GM18907 (cell line): ENCODE measurements around the gene AFAP1.

Source experiments
- ATAC-seq: cut with Tn5 transposase; IDR thresholded peaks from one replicate; pipeline ENCODE4 v1.9.1; 2021; ENCODE audit warnings: mild to moderate bottlenecking, moderate library complexity; ENCODE audit not compliant: unreplicated experiment

The AFAP1 gene

DNA sequence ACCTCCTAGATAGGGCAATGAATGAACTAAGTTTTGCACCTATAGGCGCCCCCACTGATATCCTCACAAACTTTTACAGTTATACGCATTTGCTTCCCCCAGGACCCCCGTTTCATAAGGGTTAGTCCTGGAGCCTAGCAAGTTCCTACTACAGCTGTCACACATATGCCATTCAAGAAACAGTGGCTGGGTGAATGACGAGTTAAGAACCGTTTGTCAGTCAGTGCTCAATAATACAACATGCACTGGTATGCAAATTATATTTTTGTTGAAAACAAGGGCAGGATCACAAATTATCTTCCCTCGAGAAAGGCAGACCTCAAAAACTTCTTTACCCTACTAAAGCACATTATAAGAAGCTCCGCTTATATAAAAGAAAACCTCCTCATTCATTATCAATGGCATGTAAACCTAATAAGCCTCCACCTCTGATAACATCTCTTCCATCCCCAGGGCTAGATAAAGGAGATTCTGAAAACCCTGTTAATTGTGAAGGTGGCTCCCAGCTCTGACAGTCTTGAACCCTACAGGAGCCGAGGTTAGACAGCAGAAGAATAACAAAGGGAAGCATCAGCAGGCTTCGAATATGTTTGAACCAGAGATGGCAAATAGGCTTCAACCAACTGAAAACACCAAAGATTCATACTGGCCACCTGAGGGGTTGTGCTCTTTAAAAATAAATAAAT is 40.3 kb downstream of the AFAP1 start:
- ATAC-seq: no peak

GRCh38 chr4:7898385-7898784 is 41.3 kb downstream of the AFAP1 start:
- ATAC-seq: no peak

GRCh38 chr4:7897811-7898210 is 41.9 kb downstream of the AFAP1 start:
- ATAC-seq: no peak

DNA sequence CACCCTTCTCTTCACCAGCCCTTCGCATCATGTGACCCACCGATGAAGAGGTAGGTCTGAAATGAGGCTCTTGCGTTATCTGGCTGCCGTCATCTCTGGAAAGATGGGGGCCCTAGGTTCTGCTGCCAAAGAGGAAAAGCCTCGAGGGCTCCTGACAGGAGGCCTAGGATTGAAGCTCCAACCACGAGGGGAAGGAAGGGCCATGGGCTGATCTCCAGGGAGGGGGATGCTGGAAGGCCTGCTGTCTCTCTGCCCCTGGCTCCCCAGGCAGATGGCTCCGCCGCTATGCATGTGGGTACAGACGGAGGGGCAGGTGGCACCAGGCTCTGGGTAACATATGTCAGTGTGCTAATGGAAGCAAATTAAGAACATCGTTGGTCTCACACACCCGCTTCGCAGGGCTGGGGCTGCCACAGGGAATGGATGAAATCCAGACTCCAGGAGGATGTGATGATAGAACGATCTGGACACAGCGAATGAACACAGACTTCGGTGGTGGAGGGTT is 44.9 kb downstream of the AFAP1 start:
- ATAC-seq: no peak

DNA sequence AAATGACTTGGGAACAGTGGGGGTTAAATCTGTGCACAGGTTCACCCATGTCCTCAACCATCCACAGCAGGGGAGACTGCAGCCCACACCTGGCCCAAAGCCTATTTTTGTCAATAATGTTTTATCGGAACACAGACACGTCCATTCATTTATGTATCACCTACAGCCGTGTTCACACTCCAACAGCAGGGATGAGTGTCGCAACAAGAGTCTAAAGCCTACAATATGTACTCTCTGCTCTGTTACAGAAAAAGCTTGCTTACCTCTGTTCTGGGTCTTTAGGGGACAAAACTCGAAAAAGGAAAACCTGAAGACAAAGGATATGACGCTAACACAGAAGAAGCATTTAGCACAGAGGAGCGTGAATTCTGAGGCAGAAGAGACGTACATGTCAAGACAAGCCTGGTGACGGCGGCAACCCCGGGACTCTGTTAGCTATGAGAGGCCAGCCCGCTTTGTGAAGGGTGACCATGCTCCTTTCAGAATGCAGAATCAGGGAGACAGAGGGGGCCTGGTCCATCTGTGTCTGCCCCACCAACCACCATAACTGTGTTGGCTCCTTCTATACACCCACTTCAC is 45.5 kb downstream of the AFAP1 start:
- ATAC-seq: no peak

GRCh38 chr4:7893539-7893938 is 46.1 kb downstream of the AFAP1 start:
- no peak for ATAC-seq

GRCh38 chr4:7892212-7893019 is 47.2 kb downstream of the AFAP1 start:
- ATAC-seq: no peak

DNA sequence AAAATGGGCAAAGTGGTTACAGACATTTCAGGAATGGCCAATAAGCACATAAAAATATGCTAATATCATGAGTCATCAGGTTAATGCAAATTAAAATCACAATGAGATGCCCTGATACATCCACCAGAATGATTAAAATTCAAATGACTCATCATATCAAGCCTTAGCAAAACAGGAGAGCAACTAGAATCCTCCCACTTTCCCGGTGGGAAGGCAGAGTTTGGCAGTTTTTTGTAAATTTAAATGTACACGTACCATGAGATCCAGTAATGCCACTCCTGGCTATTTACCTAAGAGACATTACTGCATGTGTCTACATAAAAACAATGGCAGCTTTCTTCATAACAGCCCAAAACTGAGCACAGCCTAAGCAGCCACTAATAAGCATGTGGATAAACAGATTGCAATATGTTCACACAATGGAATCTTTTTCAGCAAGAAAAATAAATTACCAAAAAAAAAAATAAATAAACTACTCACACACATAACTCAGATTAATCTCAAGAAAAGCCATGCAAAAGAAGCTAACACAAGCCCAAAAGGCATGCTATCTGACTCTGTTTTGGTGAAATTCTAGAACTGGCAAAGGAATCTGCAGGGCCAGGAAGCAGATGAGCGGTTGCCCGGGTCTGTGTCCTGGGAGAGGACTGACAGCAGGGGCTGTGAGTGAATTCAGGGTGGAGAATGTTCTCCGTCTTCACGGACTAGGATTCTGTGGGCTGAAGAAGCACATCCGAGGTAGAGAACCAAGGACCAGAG is 48.8 kb downstream of the AFAP1 start:
- ATAC-seq: no peak

DNA sequence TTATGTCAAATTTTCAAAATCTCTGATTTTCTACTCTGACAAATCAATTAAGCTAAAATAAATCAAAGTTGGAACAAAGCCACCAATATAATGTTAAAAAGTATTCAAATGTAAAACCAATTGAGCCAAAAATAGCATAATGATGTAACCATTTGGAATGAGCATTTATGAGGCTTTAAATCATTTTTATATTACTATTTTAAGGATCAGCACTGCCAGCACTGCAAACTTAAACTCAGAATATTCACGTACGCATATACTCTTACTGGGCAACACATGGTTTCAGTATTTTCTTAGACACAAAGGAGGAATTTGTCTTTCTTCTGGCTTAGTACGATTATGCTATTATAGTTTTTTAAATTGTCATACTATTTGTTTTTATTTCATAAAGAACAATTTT is 52.2 kb downstream of the AFAP1 start:
- ATAC-seq: no peak

GRCh38 chr4:7886007-7886973 is 53.4 kb downstream of the AFAP1 start:
- ATAC-seq: no peak

DNA sequence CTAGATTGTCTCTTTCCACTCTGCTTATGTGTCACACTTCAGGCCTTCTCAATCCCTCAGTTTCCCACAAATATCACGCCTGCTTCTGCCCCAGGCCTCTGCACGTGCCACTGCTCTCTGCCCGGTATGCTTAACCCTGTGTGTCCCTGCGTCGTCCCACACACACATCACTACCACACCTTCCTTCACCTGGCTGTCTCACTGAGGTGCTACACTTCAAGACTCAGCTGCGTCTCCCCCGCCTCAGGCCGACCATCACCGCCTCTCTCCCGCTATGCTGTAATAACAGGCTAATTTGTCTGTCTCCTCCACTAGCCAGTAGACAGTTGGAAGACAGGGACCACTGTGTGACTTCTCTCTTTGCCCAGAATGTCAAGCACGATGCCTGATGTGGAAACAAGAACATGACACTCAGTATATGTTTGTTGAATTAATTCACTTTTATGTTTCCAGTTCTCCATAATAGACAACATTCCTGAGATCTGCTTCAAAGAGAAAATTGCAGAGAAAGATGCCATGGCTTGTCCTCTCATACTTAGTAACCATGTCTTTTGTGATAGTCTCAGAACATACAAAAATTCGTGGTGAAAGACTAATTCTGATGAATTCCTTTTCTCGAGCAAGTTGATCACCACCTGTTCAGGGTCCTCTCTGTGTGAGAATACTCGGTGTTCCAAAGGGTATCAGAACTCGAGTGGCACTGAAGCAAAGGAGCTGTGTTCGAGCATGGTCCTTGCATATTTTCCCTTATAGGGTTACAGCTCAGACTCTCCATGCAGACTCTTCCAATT is 54.2 kb downstream of the AFAP1 start:
- ATAC-seq: no peak

- ATAC-seq: no peak
These were observed 59.0 kb downstream of the AFAP1 start for GRCh38 chr4:7880683-7881082.

DNA sequence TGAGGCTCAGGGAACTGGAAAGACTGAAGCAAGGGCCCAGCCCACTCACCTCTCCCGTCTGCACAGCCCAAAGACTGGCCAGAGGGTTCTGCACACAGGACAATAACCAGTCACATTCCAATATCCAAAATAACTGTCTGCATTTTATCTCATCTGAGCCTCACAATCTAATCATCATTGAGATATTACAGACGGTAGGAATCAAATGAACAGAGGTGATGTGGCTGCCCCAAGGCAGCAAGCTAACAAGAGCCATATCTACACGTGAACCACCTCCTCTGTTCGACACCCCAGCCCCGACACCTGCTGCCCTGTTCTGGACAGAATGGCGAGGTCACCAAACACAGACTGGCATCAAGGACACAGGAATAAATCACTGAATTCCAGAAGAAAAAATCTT is 60.5 kb downstream of the AFAP1 start:
- ATAC-seq: no peak

DNA sequence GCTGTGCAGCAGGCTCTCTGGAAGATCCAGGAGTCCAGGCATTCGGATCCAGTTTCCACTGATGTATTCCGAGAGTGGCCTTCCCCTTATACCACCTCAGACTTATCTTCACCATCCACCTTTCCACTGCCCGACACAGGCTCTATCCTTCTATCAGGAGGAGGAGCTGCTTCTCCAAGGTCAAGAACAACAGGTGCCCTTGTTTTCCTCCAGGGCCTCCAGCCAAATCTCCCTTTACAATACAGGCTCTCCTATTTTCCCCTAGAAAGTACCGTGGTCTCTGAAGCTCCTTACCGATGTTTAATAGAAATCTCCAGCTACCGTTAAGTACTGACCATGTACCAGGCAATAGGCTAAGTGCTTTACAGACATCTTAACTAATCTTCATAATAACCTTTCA is 61.3 kb downstream of the AFAP1 start:
- no peak for ATAC-seq

- ATAC-seq: no peak
These were observed 62.5 kb downstream of the AFAP1 start for GRCh38 chr4:7877176-7877575.

DNA sequence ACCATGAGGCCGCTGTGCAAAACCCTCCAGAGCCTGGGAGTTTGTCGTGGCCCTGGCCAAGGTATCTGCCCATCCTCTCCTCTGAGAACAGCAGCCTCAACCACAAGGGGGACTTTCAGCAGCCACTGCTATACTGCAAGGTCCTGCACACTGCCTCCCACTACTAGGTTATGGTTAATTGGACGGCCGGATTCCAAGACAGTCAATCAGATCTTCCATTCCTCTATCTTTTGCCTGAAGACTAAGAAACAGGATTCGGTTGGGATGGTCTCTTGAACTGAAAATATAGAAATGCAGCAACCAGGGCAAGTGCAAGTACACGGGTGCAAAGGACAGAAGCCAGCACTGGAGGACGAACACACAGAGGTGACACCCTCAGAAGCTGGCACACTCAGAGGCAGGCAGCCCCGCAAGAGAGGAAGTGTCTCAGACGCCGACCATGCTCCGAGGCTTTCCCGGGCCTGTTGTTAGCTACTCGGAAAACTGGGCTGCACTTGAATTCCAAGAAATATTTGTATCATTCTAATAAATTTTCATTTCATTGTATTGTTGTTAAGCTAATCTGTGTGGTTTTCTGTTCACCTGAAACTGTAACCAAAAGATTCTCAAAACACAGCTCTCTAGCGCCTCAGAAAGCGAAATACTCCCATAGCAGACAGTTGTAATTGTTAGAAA is 63.3 kb downstream of the AFAP1 start:
- ATAC-seq: no peak

DNA sequence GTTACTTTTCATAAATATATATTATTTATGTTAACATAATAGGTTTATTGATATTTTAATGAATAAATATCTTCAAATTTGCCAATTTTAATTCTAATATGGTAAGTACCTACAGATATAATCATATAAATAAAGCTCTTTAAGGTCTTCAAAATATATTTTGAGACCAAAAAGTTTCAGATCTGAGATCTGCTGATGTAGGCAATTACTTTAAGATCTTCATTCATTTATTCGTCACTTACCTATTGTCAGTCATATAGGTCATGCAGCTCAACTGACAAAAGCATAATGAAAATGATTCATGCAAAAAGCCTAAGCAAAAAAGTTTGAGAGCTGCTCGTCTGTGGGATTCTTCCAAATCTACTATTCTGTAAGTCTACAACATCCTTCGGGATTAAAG is 64.8 kb downstream of the AFAP1 start:
- no peak for ATAC-seq

DNA sequence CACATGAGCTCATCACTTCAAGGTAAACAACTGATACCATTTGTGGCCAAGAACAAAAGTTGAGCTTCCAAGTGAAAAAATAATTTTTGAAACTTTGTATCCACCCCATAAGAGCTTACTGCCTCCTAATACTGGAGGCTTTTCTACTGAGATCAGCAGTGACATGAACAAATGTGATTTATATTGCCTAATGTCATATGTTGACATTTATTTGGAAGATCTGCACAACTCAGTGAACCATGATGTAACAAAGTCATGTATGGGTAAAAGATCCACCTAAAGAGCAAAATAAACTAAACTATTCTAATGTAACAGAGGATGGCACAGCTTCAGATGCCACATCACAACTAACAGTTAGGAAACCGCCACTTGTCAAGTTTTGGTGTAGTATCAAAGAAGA is 65.8 kb downstream of the AFAP1 start:
- no peak for ATAC-seq

DNA sequence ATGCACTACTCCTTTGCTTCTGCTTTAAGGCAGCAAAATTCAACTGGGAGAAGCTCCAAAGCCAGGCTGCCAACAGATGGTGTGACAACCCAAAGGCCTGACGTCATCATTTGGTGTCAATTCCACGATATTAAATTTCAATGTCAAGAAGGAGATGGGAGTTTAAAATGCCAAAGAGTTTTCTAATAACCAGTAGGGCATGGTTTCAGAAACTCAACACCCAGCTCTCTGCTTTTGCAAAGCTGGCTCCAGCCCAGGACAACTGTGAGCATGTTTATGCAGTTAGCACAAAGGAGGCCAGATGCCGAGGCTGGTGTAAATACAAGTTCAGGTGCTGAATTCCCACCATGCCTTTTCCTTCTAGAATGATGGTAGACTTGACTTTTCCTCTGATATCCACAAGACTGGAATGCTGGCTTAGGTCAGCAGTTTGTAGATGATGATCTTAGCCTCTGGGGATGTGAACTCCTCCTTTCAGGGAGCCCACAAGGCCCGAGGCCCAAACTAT is 67.3 kb downstream of the AFAP1 start:
- no peak for ATAC-seq
